Thoracic aorta (tissue), 2 donors: ENCODE data around the gene HERC3. TPM values are rescaled to one million over a fixed set of nuclear protein-coding genes. Genes with fewer than 3 reads are reported as not detected.

ENCODE experiments used
- ATAC-seq: fragments of 150-250 bp; one replicate; pipeline ENCODE4 v1.8.0; 2017; ENCODE audit warnings: low read depth; ENCODE audit not compliant: insufficient number of reproducible peaks, low FRiP score
- DNase-seq: peaks from one replicate; pipeline ENCODE4 v3.0.0-alpha.2; 2020; ENCODE audit warnings: low spot score
- H3K27ac ChIP-seq, 2 donors: fragments of 200-600 bp; sonication (generic); 1 replicate in 1 of 2; 2 replicates in 1 of 2; pipeline ENCODE4 v1.5.1; 2016; ENCODE audit warnings: mild to moderate bottlenecking in 2 of 2, moderate library complexity in 2 of 2
- H3K27me3 ChIP-seq: fragments of 200-600 bp; sonication (generic); replicated peaks from 2 replicates; pipeline ENCODE4 v1.6.0; 2016; ENCODE audit warnings: mild to moderate bottlenecking; ENCODE audit not compliant: insufficient read depth
- H3K36me3 ChIP-seq: fragments of 200-600 bp; sonication (generic); one replicate; pipeline ENCODE4 v1.5.1; 2016
- H3K4me1 ChIP-seq, 2 donors: fragments of 200-600 bp; sonication (generic); 1 replicate in 1 of 2; 2 replicates in 1 of 2; pipeline versions ENCODE4 v1.5.1 to v1.6.0; 2016; ENCODE audit warnings: low read depth in 2 of 2, mild to moderate bottlenecking in 1 of 2; ENCODE audit not compliant: control insufficient read depth in 1 of 2
- H3K4me3 ChIP-seq: fragments of 200-600 bp; sonication (generic); 2 replicates; pipeline ENCODE4 v1.5.1; 2016; ENCODE audit warnings: mild to moderate bottlenecking
- H3K9me3 ChIP-seq: fragments of 200-600 bp; sonication (generic); 2 replicates; pipeline ENCODE4 v1.5.1; 2016
- CTCF ChIP-seq: fragments of 200-600 bp; sonication (generic); IDR thresholded peaks from one replicate; pipeline ENCODE4 v1.5.1; 2019; ENCODE audit warnings: antibody characterized with exemption
- total RNA-seq, 2 donors: library from RNA; depleted of rRNA; stranded (reverse); fragments of >200 nt; gene quantifications; one replicate each; pipeline versions ENCODE4 v1.1.0 to v1.2.3, GENCODE V29; 2016

The HERC3 gene
- total RNA-seq, 2 donors from 2014 or later, result 34.5 to 51.4 TPM

DNA sequence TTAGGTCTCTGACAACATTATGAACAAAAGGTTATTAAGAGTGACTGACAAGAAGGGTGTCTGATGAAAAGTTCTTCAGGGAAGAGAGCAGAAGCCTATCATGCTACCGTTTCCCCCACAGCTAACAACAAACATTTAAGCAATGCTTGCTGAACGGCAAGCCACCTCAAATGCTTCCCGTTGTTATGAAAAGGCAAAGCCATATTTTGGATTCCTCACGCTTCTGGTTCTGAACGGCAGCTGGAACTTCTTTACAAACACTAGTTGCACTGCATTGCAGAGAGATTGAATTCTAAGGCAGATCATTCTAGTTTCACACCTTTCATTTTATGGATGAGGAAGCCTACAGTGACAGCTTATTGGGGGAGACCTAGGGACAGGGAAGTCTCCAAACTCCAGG lies 153.9 kb downstream of the HERC3 start:
- no peak for TF ChIP-seq CTCF
- Histone ChIP-seq H3K4me3 (no peak overlapping the region), H3K4me1 (peaks cover 25 to 33% of the 10 kb centered on the region in 2 donors), H3K27ac (peak overlapping the region; percentile 16 to 58), H3K36me3 (peaks cover 28% of the 10 kb centered on the region), H3K9me3 (no peaks in the 10 kb centered on the region), H3K27me3 (no peaks in the 10 kb centered on the region)
- DNase-seq (no peak), ATAC-seq (no peak)

- Histone ChIP-seq H3K9me3 (no peaks in the 10 kb centered on the region), H3K27me3 (no peaks in the 10 kb centered on the region), H3K4me1 (peaks cover 25 to 42% of the 10 kb centered on the region in 2 donors), H3K36me3 (peaks cover 28% of the 10 kb centered on the region), H3K4me3 (no peak overlapping the region), H3K27ac (no peak overlapping the region)
- DNase-seq (no peak), ATAC-seq (no peak)
- no peak for TF ChIP-seq CTCF
These were observed 155.1 kb downstream of the HERC3 start for GRCh38 chr4:88747351-88747750.

GRCh38 chr4:88750369-88750768 lies 158.1 kb downstream of the HERC3 start:
- no peak overlapping the region for H3K4me3 ChIP-seq
- H3K27me3 ChIP-seq, result no peaks in the 10 kb centered on the region
- no peak overlapping the region for H3K27ac ChIP-seq
- no peak for ATAC-seq
- no peak for DNase-seq
- H3K9me3 ChIP-seq, result no peaks in the 10 kb centered on the region
- peaks cover 28% of the 10 kb centered on the region for H3K36me3 ChIP-seq
- TF ChIP-seq CTCF, result no peak
- peaks cover 9 to 40% of the 10 kb centered on the region in 2 donors for H3K4me1 ChIP-seq

- DNase-seq (no peak), ATAC-seq (no peak)
- no peak overlapping the region for H3K27ac ChIP-seq
- H3K9me3 ChIP-seq, result no peaks in the 10 kb centered on the region
- peaks cover 0 to 29% of the 10 kb centered on the region in 2 donors for H3K4me1 ChIP-seq
- H3K4me3 ChIP-seq, result no peak overlapping the region
- peaks cover 28% of the 10 kb centered on the region for H3K36me3 ChIP-seq
- no peak for TF ChIP-seq CTCF
- no peaks in the 10 kb centered on the region for H3K27me3 ChIP-seq
These were observed 159.2 kb downstream of the HERC3 start for GRCh38 chr4:88751258-88752075.

- DNase-seq (no peak), ATAC-seq (no peak)
- no peak overlapping the region for H3K27ac ChIP-seq
- peaks cover 0 to 34% of the 10 kb centered on the region in 2 donors for H3K4me1 ChIP-seq
- H3K36me3 ChIP-seq, result peaks cover 28% of the 10 kb centered on the region
- no peak for TF ChIP-seq CTCF
- H3K27me3 ChIP-seq, result no peaks in the 10 kb centered on the region
- no peaks in the 10 kb centered on the region for H3K9me3 ChIP-seq
- no peak overlapping the region for H3K4me3 ChIP-seq
These were observed 159.8 kb downstream of the HERC3 start for GRCh38 chr4:88752076-88752463.
